ENCODE results near the gene NAP1L5.

NAP1L5 gene

DNA sequence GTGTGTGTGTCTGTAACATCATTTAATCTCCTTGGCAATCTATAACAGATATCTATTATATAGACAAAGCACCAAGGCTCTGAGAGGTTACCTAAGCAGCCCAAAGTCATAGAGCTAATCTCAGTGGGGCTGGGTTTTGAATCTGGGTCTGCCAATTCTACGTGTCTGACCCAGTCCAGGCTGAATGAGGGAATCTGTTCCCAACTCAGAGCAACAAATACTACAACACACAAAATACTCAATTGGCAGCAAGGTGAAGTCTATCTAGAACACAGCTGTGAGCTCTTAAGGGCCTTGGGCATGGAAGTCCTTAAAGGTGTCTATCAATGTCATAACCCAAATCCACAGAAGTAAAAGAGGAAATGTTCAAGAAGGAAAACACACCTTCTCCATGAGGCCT, 47.5 kb upstream of the NAP1L5 start:
- Histone ChIP-seq H3K36me3 (ENCODE audit: low read depth) (no peaks in the 10 kb centered on the region), H3K4me1 (ENCODE audit: insufficient read depth, poor library complexity, severe bottlenecking) (no peaks in the 10 kb centered on the region), H3K27ac (ENCODE audit: poor library complexity, severe bottlenecking) (no peak overlapping the region), H3K27me3 (ENCODE audit: insufficient read depth, poor library complexity, severe bottlenecking) (no peaks in the 10 kb centered on the region), H3K9me3 (ENCODE audit: severe bottlenecking) (no peaks in the 10 kb centered on the region), H3K4me3 (ENCODE audit: severe bottlenecking) (no peak overlapping the region)
- no peak for TF ChIP-seq CTCF (IDR thresholded peaks at IDR 0.05; ENCODE audit: poor library complexity, severe bottlenecking)
- no peak for ATAC-seq (ENCODE audit: low read depth)
- DNase-seq (ENCODE audit: low spot score): no peak

DNA sequence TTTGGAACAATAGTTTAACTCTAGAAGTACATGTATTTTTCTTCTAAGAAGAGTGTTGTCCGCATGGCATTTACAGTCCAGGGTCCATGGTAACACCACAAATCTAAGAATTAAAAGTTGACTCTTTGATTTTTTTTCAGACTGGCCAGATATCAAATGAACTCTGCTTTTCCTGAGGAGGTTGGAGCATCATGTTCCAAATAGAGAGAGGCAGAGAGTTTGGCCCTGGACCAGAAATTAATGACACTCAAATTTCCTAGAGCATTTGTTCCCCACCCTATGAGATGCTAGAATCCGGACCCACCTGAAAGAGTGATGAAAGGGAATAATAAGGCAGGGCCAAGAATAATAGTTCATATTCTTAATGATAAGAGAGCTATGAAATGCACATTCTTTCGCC, 47.0 kb upstream of the NAP1L5 start:
- Histone ChIP-seq H3K27me3 (ENCODE audit: insufficient read depth, poor library complexity, severe bottlenecking) (no peaks in the 10 kb centered on the region), H3K4me1 (ENCODE audit: insufficient read depth, poor library complexity, severe bottlenecking) (no peaks in the 10 kb centered on the region), H3K9me3 (ENCODE audit: severe bottlenecking) (no peaks in the 10 kb centered on the region), H3K27ac (ENCODE audit: poor library complexity, severe bottlenecking) (no peak overlapping the region), H3K36me3 (ENCODE audit: low read depth) (no peaks in the 10 kb centered on the region), H3K4me3 (ENCODE audit: severe bottlenecking) (no peak overlapping the region)
- TF ChIP-seq CTCF (IDR thresholded peaks at IDR 0.05; ENCODE audit: poor library complexity, severe bottlenecking): no peak
- ATAC-seq (ENCODE audit: low read depth) (no peak), DNase-seq (ENCODE audit: low spot score) (no peak)

- no peaks in the 10 kb centered on the region for H3K4me1 ChIP-seq (ENCODE audit: insufficient read depth, poor library complexity, severe bottlenecking)
- H3K4me3 ChIP-seq (ENCODE audit: severe bottlenecking): no peak overlapping the region
- no peaks in the 10 kb centered on the region for H3K9me3 ChIP-seq (ENCODE audit: severe bottlenecking)
- no peak for DNase-seq (ENCODE audit: low spot score)
- no peaks in the 10 kb centered on the region for H3K36me3 ChIP-seq (ENCODE audit: low read depth)
- H3K27me3 ChIP-seq (ENCODE audit: insufficient read depth, poor library complexity, severe bottlenecking): no peaks in the 10 kb centered on the region
- H3K27ac ChIP-seq (ENCODE audit: poor library complexity, severe bottlenecking): no peak overlapping the region
- TF ChIP-seq CTCF (IDR thresholded peaks at IDR 0.05; ENCODE audit: poor library complexity, severe bottlenecking): no peak
- no peak for ATAC-seq (ENCODE audit: low read depth)
Measured at GRCh38 chr4:88743696-88744095, 46.1 kb upstream of the NAP1L5 start.

GRCh38 chr4:88742561-88742960, 44.9 kb upstream of the NAP1L5 start:
- Histone ChIP-seq H3K4me3 (ENCODE audit: severe bottlenecking) (no peak overlapping the region), H3K4me1 (ENCODE audit: insufficient read depth, poor library complexity, severe bottlenecking) (no peaks in the 10 kb centered on the region), H3K27ac (ENCODE audit: poor library complexity, severe bottlenecking) (no peak overlapping the region), H3K9me3 (ENCODE audit: severe bottlenecking) (no peaks in the 10 kb centered on the region), H3K27me3 (ENCODE audit: insufficient read depth, poor library complexity, severe bottlenecking) (no peaks in the 10 kb centered on the region), H3K36me3 (ENCODE audit: low read depth) (no peaks in the 10 kb centered on the region)
- TF ChIP-seq CTCF (IDR thresholded peaks at IDR 0.05; ENCODE audit: poor library complexity, severe bottlenecking): no peak
- ATAC-seq (ENCODE audit: low read depth) (no peak), DNase-seq (ENCODE audit: low spot score) (no peak)

- Histone ChIP-seq H3K9me3 (ENCODE audit: severe bottlenecking) (no peaks in the 10 kb centered on the region), H3K4me3 (ENCODE audit: severe bottlenecking) (no peak overlapping the region), H3K27ac (ENCODE audit: poor library complexity, severe bottlenecking) (no peak overlapping the region), H3K27me3 (ENCODE audit: insufficient read depth, poor library complexity, severe bottlenecking) (no peaks in the 10 kb centered on the region), H3K4me1 (ENCODE audit: insufficient read depth, poor library complexity, severe bottlenecking) (no peaks in the 10 kb centered on the region), H3K36me3 (ENCODE audit: low read depth) (no peaks in the 10 kb centered on the region)
- DNase-seq (ENCODE audit: low spot score) (no peak), ATAC-seq (ENCODE audit: low read depth) (no peak)
- TF ChIP-seq CTCF (IDR thresholded peaks at IDR 0.05; ENCODE audit: poor library complexity, severe bottlenecking): no peak
Measured at GRCh38 chr4:88738180-88738579, 40.6 kb upstream of the NAP1L5 start.
